GM20431 (cell line): ENCODE results near the gene TMEM91.
"Not testable (repeated sequence)": the region's sequence is repeated elsewhere in the genome, so short reads cannot be mapped to it uniquely, and the experiment has no call there.

Source experiments
- in situ Hi-C: fragments of 300-500 bp; cut with MseI, MboI; formaldehyde crosslinking; loops from one replicate; pipeline ENCODE4 v1.15.0; 2020; ENCODE audit warnings: low sequenced_read_pairs; ENCODE audit not compliant: unreplicated experiment

Gene TMEM91

GRCh38 chr19:41372501-41372900, 3.8 kb upstream of the TMEM91 start:
- in situ Hi-C loops: no loop called here

- in situ Hi-C loops: no loop called here
These were observed 2.3 kb upstream of the TMEM91 start for GRCh38 chr19:41373993-41374392.

- in situ Hi-C loops: no loop called here
These were observed 649 bp downstream of the TMEM91 start for GRCh38 chr19:41376998-41377365.

GRCh38 chr19:41377977-41378709, 1.8 kb downstream of the TMEM91 start:
- in situ Hi-C loops: no loop called here

- in situ Hi-C loops: not testable (repeated sequence)
These were observed 5.2 kb downstream of the TMEM91 start for GRCh38 chr19:41381536-41381935.

- in situ Hi-C loops: no loop called here
These were observed 8.0 kb downstream of the TMEM91 start for GRCh38 chr19:41384351-41384750.

- in situ Hi-C loops: no loop called here
These were observed 10.1 kb downstream of the TMEM91 start for GRCh38 chr19:41386442-41386841.

GRCh38 chr19:41391618-41392017, 15.3 kb downstream of the TMEM91 start:
- in situ Hi-C loops: no loop called here

GRCh38 chr19:41392775-41393174, 16.4 kb downstream of the TMEM91 start:
- in situ Hi-C loops: no loop called here

- in situ Hi-C loops: no loop called here
These were observed 19.0 kb downstream of the TMEM91 start for GRCh38 chr19:41395355-41395754.

- in situ Hi-C loops: no loop called here
These were observed 21.0 kb downstream of the TMEM91 start, which contains the start of the genes BCKDHA and EXOSC5 for GRCh38 chr19:41397086-41398049. TSS of gene BCKDHA (plus strand) at chr19:41397818. CDS start at chr19:41397828, 10 bp downstream. TSS of gene EXOSC5 (minus strand) at chr19:41397359. CDS start at chr19:41397328, 31 bp downstream.

GRCh38 chr19:41398050-41398418, 21.7 kb downstream of the TMEM91 start:
- in situ Hi-C loops: no loop called here

GRCh38 chr19:41398598-41398997, 22.3 kb downstream of the TMEM91 start:
- in situ Hi-C loops: no loop called here

GRCh38 chr19:41399091-41399490, 22.8 kb downstream of the TMEM91 start:
- in situ Hi-C loops: no loop called here

- in situ Hi-C loops: no loop called here
These were observed 23.2 kb downstream of the TMEM91 start for GRCh38 chr19:41399525-41399924.

GRCh38 chr19:41401483-41401882, 25.1 kb downstream of the TMEM91 start:
- in situ Hi-C loops: no loop called here

GRCh38 chr19:41402010-41402409, 25.7 kb downstream of the TMEM91 start:
- in situ Hi-C loops: no loop called here

- in situ Hi-C loops: no loop called here
These were observed 27.0 kb downstream of the TMEM91 start for GRCh38 chr19:41403181-41403970.

GRCh38 chr19:41405776-41406175, 29.4 kb downstream of the TMEM91 start:
- in situ Hi-C loops: no loop called here

GRCh38 chr19:41407271-41407670, 30.9 kb downstream of the TMEM91 start:
- in situ Hi-C loops: no loop called here
